Measurements from ENCODE around the gene JPH4.

The JPH4 gene

GRCh38 chr14:23561873-23562821 lies 16.4 kb downstream of the JPH4 start:
- DNase-seq, result no peak

- no peak for DNase-seq
Observed at GRCh38 chr14:23561259-23561658, 17.3 kb downstream of the JPH4 start.

DNA sequence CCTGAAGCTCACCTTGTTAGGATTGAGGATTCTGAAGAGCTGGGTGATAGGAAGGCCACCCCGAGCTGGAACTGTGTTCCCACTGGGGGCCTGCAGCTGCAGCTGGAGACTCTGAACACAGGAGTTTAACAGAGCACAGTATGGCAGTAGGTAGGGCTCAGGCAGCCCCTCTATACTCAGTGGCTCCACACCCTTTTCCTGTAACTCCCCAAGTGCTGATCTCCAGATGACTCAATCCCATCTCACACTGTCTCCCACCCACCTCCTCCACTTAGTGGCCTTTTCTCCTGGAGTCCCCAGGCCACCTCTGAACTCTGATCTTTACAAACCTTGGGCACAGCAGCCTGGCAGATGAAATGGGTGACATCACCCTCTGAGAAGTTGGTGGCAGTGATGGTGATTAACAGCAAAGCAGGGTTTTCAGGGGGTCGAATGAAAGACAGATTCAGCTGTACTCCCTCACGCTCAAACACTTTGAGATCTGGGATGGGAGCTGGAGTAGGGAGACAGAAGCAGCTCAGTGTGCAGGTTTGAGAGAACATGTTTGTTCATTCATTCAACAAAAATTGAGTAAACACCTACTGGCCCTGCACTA lies 18.6 kb downstream of the JPH4 start:
- DNase-seq, result no peak

- DNase-seq, result peak; percentile 61
Observed at GRCh38 chr14:23559010-23559925, 19.3 kb downstream of the JPH4 start.

GRCh38 chr14:23558346-23559009 lies 20.1 kb downstream of the JPH4 start:
- no peak for DNase-seq

GRCh38 chr14:23557946-23558345 lies 20.6 kb downstream of the JPH4 start:
- no peak for DNase-seq

DNA sequence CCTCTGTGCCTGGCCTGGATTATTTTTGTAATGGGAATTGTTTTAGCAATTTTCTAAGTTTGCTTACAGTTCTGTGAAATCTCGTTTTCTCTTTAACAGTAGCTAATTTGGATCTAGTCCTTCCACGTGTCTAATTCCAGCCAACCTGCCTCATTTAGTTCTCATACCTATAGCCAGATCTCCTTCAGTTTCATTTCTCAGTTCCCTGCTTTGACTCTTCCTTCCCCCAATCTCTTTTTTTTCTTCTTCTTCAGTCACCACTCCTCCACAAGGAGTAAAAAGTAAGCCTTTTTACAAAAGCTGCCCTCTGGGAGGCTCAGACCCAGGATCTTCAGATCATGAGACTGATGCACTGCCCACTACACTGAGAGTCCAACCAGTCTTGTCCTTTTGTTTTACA lies 21.1 kb downstream of the JPH4 start:
- no peak for DNase-seq

DNA sequence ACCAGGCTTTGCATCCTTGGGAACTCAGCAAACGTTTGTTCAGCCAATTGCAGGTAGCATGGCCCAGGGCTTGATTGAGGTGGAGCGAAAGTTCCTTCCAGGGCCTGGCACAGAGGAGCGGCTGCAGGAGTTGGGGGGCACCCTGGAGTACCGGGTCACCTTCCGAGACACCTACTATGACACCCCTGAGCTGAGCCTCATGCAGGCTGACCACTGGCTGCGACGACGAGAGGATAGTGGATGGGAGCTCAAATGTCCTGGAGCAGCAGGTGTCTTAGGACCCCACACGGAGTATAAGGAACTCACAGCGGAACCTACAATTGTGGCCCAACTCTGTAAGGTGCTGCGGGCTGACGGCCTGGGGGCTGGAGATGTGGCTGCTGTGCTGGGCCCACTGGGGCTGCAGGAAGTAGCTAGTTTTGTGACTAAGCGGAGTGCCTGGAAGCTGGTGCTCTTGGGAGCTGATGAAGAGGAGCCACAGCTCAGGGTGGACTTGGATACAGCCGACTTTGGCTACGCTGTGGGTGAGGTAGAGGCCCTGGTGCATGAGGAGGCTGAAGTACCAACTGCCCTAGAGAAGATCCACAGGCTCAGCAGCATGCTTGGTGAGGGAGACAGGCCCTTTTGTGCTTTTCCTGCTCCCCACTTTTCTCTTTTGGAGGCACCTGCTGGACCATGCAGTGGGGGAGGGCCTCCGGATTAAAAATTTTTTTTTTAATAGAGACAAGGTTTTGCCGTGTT lies 21.7 kb downstream of the JPH4 start:
- no peak for DNase-seq

- DNase-seq, result peak; percentile 92
Observed at GRCh38 chr14:23555882-23556699, 22.5 kb downstream of the JPH4 start, which contains the start of gene THTPA. TSS of gene THTPA (plus strand) at chr14:23556271. CDS start at chr14:23556758, 487 bp downstream.

DNA sequence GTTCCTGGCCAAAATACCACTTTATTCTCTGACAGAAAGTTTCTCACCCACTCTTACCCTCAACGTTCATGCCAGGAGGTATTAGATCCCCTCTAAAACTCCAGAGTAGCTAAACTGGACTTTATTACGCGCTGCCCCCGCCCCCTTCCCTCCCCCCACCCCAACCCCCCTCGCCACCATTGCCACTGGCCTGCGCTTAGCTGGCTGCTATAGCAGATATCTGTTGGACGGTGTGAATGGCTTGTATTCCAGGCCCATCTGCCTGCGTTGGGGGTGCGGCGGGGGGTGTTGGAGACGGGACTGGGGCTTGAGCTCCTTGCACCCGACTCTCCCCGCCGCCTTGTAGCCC lies 23.1 kb downstream of the JPH4 start:
- DNase-seq, result no peak

DNA sequence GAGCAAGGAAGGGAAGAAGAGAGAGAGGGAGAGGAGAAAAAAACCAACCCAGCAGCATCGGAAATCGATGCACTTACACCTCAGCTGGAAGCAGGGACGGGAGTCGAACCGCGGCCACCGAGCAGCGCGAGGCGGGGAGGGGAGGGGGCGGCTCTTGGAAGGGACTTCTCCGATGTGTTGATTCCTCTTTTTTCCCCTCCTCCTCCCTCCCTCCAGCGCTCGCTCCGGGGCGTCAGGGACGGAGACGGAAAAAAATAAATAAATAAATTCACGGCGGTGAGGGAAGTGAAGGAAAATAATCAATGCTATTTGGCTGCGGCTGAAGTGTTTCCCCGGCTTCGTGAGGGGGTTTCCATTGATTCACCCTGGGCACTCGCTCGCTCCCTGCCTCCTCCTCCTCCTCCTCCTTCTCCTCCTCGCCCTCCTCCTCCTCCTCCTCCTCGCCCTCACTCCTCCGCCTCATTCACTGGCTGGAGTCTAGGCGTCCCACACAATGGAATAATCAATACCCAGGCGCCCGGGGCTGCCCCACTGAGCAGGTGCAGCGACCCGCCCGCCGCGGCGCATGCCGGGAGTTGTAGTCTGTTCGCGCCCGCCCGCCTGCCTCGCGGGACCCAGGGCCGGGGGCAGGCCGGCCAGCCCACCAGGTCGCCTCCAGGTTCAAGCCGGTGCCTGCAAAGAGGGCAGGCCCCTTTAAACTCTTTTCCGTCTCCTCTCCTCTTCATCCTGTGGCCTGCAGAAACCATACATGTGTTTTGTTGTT lies 27.1 kb downstream of the JPH4 start, which contains the start of gene ZFHX2:
TSS of gene ZFHX2 (minus strand) at position 500 of the 763 bp plus-strand sequence. CDS start 16,440 bp downstream, outside the sequence.
- peak; percentile 71 for DNase-seq

DNA sequence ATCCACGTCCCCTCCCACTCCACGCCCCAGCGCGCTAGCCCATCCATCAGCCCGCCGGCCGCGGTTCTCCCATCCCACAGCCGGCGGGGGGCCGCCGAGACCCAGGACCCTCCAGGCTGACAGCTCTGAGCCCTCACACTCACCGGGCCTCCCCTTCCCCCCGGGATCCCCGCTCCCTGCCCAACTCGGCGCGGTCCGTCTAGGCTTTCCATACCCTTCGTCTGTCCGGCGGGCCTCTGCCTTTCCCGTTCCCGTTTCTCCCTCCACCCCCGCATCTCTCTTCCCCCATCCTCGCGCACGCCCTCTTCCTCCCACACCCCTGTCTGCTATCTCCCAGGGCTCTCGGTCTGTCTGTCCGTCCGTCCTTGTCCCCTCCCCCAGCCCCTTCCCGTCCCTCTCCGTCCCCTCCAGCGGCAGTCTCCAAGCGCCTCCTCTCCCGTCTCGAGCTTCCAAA lies 27.8 kb downstream of the JPH4 start:
- no peak for DNase-seq

GRCh38 chr14:23550131-23550811 lies 28.3 kb downstream of the JPH4 start:
- DNase-seq, result no peak

GRCh38 chr14:23548351-23549318 lies 30.0 kb downstream of the JPH4 start:
- peak; percentile 92 for DNase-seq

DNA sequence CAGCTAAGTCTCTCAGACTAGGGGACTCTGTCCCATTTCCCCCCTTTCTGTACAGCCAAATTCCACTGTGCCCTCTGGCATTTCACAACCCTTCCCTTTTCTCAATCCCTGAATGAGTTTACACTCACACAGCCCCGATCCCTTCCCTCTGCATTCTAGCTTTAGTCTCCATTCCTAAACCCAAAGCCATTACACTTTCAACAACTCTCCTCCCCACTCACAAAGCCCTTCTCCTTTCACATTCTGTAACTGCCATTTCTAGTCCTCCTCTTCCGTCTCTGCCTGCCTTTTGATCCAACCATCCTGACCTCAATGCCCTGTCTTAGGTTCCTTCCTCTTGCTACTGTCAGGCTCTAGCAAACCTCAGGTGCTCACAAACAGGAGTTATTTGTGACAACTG lies 30.7 kb downstream of the JPH4 start:
- no peak for DNase-seq

GRCh38 chr14:23546450-23547035 lies 32.0 kb downstream of the JPH4 start:
- no peak for DNase-seq

DNA sequence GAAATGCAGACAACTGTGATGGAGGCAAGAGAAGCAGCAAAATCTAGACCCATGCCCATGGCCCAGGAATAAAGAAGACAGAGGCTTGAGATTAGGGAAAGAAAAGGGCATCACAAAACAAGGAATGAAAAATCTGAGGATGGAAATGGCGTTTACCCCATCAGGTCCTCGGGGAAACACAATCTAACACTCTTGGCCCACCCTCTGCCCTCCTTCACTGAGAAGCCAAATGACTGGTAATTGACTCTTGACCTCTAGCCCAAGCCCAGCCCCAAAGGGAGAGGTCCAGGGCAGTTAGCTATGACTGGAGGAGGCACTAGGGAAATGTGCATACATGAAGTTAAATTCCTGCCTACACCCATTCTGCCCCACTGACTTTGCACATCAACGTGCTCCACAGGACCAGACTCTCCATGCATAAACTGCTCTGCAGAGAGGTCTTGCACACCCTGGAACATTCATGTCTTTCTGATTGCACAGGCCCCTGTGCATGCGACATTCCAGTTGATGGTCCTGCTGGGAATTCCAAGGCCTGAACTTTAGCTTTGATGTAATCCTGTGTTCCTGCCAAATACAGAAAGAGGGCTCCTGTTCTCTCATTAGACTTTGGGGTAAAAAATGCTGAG lies 32.7 kb downstream of the JPH4 start:
- DNase-seq, result no peak
